Adipocyte (in vitro differentiated cells): ENCODE measurements around the gene GMCL1.
"Not testable (repeated sequence)": the region's sequence is repeated elsewhere in the genome, so short reads cannot be mapped to it uniquely, and the experiment has no call there.

Experiments used
- DNase-seq: peaks from one replicate; pipeline ENCODE4 v3.0.0-alpha.2; 2015; ENCODE audit warnings: low read depth
- H3K27me3 ChIP-seq: replicated peaks from 2 replicates; pipeline ENCODE4 v1.7.0; 2013; ENCODE audit warnings: mild to moderate bottlenecking, low read length, moderate library complexity; ENCODE audit not compliant: control insufficient read depth, insufficient read depth
- H3K36me3 ChIP-seq: 2 replicates; pipeline ENCODE4 v1.7.0; 2013; ENCODE audit warnings: low read length, mild to moderate bottlenecking, moderate library complexity; ENCODE audit not compliant: control insufficient read depth, insufficient read depth, severe bottlenecking
- H3K4me1 ChIP-seq: 2 replicates; pipeline ENCODE4 v1.7.0; 2013; ENCODE audit warnings: mild to moderate bottlenecking, low read length, moderate library complexity; ENCODE audit not compliant: control insufficient read depth, insufficient read depth
- H3K4me3 ChIP-seq: 2 replicates; pipeline ENCODE4 v1.7.0; 2013; ENCODE audit warnings: mild to moderate bottlenecking, low read length, moderate library complexity
- H3K9ac ChIP-seq: 2 replicates; pipeline ENCODE4 v1.7.0; 2013; ENCODE audit warnings: mild to moderate bottlenecking, low read length, moderate library complexity
- H3K9me3 ChIP-seq: 2 replicates; pipeline ENCODE4 v1.7.0; 2013; ENCODE audit warnings: mild to moderate bottlenecking, low read length, moderate library complexity; ENCODE audit not compliant: control insufficient read depth

Gene GMCL1

DNA sequence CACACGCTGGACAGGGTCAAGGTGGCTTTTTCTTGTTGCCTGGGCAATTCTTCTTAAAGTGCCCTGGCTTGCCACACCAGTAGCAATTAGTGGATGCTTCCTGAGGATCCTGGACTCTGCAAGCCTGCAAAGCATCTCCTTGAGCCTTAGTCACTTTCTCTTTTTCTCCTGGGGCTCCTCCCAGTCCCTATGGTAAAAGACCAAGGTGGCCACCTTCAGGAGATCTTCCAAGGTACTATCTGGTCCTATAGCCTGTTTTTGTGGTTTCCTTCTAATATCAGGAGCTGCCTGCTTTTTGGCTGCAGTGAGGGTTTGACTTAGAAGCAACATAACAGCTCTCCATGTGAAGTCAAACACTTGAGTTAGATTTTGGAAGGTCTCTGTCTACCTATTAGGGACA lies 33.3 kb upstream of the GMCL1 start:
- H3K4me3 ChIP-seq = no peak overlapping the region
- H3K4me1 ChIP-seq = peaks cover 34% of the 10 kb centered on the region
- no peak for DNase-seq
- H3K27me3 ChIP-seq = no peaks in the 10 kb centered on the region
- no peaks in the 10 kb centered on the region for H3K36me3 ChIP-seq
- no peak overlapping the region for H3K9ac ChIP-seq
- H3K9me3 ChIP-seq = no peaks in the 10 kb centered on the region

- Histone ChIP-seq H3K27me3 (no peaks in the 10 kb centered on the region), H3K36me3 (no peaks in the 10 kb centered on the region), H3K4me3 (no peak overlapping the region), H3K9ac (no peak overlapping the region), H3K9me3 (no peaks in the 10 kb centered on the region), H3K4me1 (peaks cover 25% of the 10 kb centered on the region)
- no peak for DNase-seq
Observed at GRCh38 chr2:69797235-69797634, 32.2 kb upstream of the GMCL1 start.

- no peaks in the 10 kb centered on the region for H3K36me3 ChIP-seq
- no peak for DNase-seq
- no peaks in the 10 kb centered on the region for H3K27me3 ChIP-seq
- H3K4me3 ChIP-seq = peak overlapping the region; percentile 82
- H3K9ac ChIP-seq = peak overlapping the region; percentile 72
- H3K9me3 ChIP-seq = no peaks in the 10 kb centered on the region
- peaks cover 25% of the 10 kb centered on the region for H3K4me1 ChIP-seq
Observed at GRCh38 chr2:69797836-69798289, 31.6 kb upstream of the GMCL1 start.

- peak; percentile 47 for DNase-seq
- Histone ChIP-seq H3K4me1 (peaks cover 25% of the 10 kb centered on the region), H3K9me3 (no peaks in the 10 kb centered on the region), H3K4me3 (peak overlapping the region; percentile 82), H3K36me3 (no peaks in the 10 kb centered on the region), H3K27me3 (no peaks in the 10 kb centered on the region), H3K9ac (peak overlapping the region; percentile 72)
Observed at GRCh38 chr2:69798290-69798908, 31.1 kb upstream of the GMCL1 start.

GRCh38 chr2:69798909-69799526 lies 30.4 kb upstream of the GMCL1 start:
- peaks cover under 1% of the 10 kb centered on the region for H3K36me3 ChIP-seq
- peak overlapping the region; percentile 72 for H3K9ac ChIP-seq
- no peaks in the 10 kb centered on the region for H3K9me3 ChIP-seq
- DNase-seq = no peak
- no peaks in the 10 kb centered on the region for H3K27me3 ChIP-seq
- peak overlapping the region; percentile 82 for H3K4me3 ChIP-seq
- peaks cover 25% of the 10 kb centered on the region for H3K4me1 ChIP-seq

- Histone ChIP-seq H3K4me1 (peaks cover 25% of the 10 kb centered on the region), H3K9me3 (no peaks in the 10 kb centered on the region), H3K9ac (no peak overlapping the region), H3K27me3 (no peaks in the 10 kb centered on the region), H3K36me3 (peaks cover 27% of the 10 kb centered on the region), H3K4me3 (no peak overlapping the region)
- no peak for DNase-seq
Observed at GRCh38 chr2:69801745-69802290, 27.6 kb upstream of the GMCL1 start.

DNA sequence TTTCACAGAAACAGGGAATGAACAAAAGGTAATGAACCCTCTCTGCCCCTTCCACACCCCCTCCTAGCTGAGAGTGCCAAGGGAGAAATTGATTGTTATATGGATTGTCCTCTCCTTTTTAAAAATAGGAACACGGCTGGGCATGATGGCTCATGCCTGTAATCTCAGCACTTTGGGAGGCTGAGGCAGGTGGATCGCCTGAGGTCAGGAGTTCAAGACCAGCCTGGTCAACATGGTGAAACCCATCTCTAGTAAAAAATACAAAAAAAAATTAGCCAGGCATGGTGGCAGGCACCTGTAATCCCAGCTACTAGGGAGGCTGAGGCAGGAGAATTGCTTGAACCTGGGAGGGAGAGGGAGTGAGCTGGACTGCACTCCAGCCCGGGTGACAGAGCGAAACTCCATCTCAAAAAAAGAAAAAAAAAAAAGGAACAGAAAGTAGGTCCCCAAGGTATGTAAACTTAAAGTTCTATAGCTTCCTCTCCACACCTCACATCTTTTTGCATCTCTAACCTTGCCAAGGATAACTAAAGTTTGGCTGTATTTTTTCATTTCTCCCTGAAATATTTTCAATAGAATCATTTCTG lies 26.6 kb upstream of the GMCL1 start:
- not testable (repeated sequence) for H3K9ac ChIP-seq, H3K4me3 ChIP-seq, H3K9me3 ChIP-seq, H3K27me3 ChIP-seq, DNase-seq
- Histone ChIP-seq H3K4me1 (peaks cover 17% of the 10 kb centered on the region), H3K36me3 (peaks cover 38% of the 10 kb centered on the region)

DNA sequence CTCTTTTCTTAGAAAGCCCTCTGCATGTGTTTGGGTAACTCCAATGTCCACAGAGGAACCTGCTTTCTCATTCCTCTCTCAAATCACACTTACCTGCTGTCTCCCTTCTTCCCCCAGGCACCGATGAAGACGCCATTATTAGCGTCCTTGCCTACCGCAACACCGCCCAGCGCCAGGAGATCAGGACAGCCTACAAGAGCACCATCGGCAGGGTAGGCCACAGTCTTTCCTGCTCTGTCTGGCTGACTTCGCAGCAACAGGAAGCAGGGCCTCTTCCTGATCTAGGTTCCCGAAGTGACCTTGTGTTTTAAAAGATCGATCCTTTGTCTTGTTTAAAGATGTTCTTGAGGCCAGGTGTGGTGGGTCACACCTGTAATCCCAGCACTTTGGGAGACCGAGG lies 25.0 kb upstream of the GMCL1 start:
- H3K27me3 ChIP-seq = no peaks in the 10 kb centered on the region
- peaks cover 53% of the 10 kb centered on the region for H3K36me3 ChIP-seq
- no peaks in the 10 kb centered on the region for H3K9me3 ChIP-seq
- peaks cover 2% of the 10 kb centered on the region for H3K4me1 ChIP-seq
- no peak overlapping the region for H3K9ac ChIP-seq
- no peak overlapping the region for H3K4me3 ChIP-seq
- no peak for DNase-seq

DNA sequence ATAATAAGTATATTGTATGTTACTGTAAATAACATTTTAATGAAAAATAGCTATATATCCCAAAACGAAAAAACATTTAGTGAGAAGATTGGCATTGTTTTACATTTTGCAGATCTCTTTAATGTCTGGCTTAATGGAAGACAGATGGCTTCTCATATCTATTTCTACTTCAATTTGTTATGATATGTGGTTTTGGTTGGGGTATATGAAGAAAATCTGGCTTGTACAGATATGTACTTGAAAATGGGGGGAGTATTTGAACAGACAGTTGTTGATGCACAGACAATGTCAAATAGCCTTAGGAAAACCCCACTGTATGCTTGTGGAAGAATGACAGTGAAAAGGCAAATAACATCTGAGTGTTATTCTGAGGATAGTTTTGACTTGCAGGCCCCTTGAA lies 23.6 kb upstream of the GMCL1 start:
- Histone ChIP-seq H3K4me1 (no peaks in the 10 kb centered on the region), H3K27me3 (no peaks in the 10 kb centered on the region), H3K9ac (no peak overlapping the region), H3K36me3 (peaks cover 68% of the 10 kb centered on the region), H3K9me3 (no peaks in the 10 kb centered on the region), H3K4me3 (no peak overlapping the region)
- no peak for DNase-seq

- Histone ChIP-seq H3K9me3 (no peaks in the 10 kb centered on the region), H3K4me3 (no peak overlapping the region), H3K36me3 (peaks cover 89% of the 10 kb centered on the region), H3K27me3 (no peaks in the 10 kb centered on the region), H3K4me1 (no peaks in the 10 kb centered on the region), H3K9ac (no peak overlapping the region)
- no peak for DNase-seq
Observed at GRCh38 chr2:69807821-69808540, 21.5 kb upstream of the GMCL1 start.

DNA sequence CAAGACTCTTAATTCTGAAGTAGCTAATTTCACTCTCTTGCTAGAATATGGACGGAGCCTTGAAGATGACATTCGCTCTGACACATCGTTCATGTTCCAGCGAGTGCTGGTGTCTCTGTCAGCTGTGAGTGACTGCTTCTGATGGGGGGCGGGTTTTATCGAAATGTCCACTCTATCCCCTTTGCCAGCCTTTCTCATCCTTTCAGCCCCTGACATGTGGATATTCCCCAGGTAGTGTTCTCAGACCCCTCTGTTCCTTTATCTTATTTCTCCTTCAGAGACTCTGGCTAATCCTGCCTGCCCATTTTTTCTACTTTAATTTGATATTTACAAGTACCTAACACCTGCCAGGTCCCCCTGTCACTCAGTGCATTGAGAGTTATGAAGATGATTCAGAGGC lies 18.9 kb upstream of the GMCL1 start:
- no peaks in the 10 kb centered on the region for H3K27me3 ChIP-seq
- H3K9ac ChIP-seq = no peak overlapping the region
- H3K36me3 ChIP-seq = peaks cover 94% of the 10 kb centered on the region
- no peaks in the 10 kb centered on the region for H3K9me3 ChIP-seq
- no peaks in the 10 kb centered on the region for H3K4me1 ChIP-seq
- DNase-seq = no peak
- no peak overlapping the region for H3K4me3 ChIP-seq
